Keratinocyte (primary cell): ENCODE data around the gene NOTUM. TPM values are rescaled to one million over a fixed set of nuclear protein-coding genes. Genes with fewer than 3 reads are reported as not detected.

Source experiments
- DNase-seq: peaks from one replicate; pipeline ENCODE4 v3.0.0-alpha.2; 2011; ENCODE audit warnings: low read depth, missing footprints, low spot score
- FAIRE-seq: peaks from 2 replicates; lab custom pipeline; 2011; peaks lifted over from hg19 to GRCh38; lab: Jason Lieb, UNC
- H2AFZ ChIP-seq: 2 replicates; pipeline ENCODE4 v1.6.0; 2012; ENCODE audit warnings: low read length, control low read depth, inconsistent platforms; ENCODE audit not compliant: control insufficient read depth
- H3K27ac ChIP-seq: 2 replicates; pipeline ENCODE4 v1.5.1; 2011; ENCODE audit warnings: low read length; ENCODE audit not compliant: control insufficient read depth, insufficient read depth
- H3K27me3 ChIP-seq: 3 replicates; pipeline ENCODE4 v1.6.0; 2011; ENCODE audit warnings: low read length; ENCODE audit not compliant: control insufficient read depth, insufficient read depth; ENCODE audit errors: extremely low read depth
- H3K36me3 ChIP-seq, 2 experiments: 2 replicates in 1 of 2; 3 replicates in 1 of 2; pipeline ENCODE4 v1.5.1; 2011; ENCODE audit warnings: low read length in 2 of 2, mild to moderate bottlenecking in 1 of 2; ENCODE audit not compliant: control insufficient read depth in 2 of 2, insufficient read depth in 2 of 2; ENCODE audit errors: extremely low read depth in 1 of 2
- H3K4me1 ChIP-seq: 3 replicates; pipeline ENCODE4 v1.5.1; 2011; ENCODE audit warnings: low read length; ENCODE audit not compliant: control insufficient read depth, insufficient read depth; ENCODE audit errors: extremely low read depth
- H3K4me2 ChIP-seq: 3 replicates; pipeline ENCODE4 v1.6.0; 2011; ENCODE audit warnings: low read depth, low read length; ENCODE audit not compliant: control insufficient read depth, insufficient read depth; ENCODE audit errors: extremely low read depth
- H3K4me3 ChIP-seq, 3 experiments: fragments of 200-600 bp in 1 of 3; sonication (generic) in 1 of 3; 2 replicates in 2 of 3; 3 replicates in 1 of 3; pipeline ENCODE4 v1.5.1; 2011 to 2016; ENCODE audit warnings: low read length in 3 of 3, mild to moderate bottlenecking in 3 of 3, control low read depth in 2 of 3, inconsistent platforms in 1 of 3, low read depth in 1 of 3, mixed read lengths in 1 of 3, mixed run types in 1 of 3, moderate library complexity in 1 of 3; ENCODE audit not compliant: control insufficient read depth in 2 of 3, insufficient read depth in 2 of 3; ENCODE audit errors: extremely low read depth in 1 of 3
- H3K79me2 ChIP-seq: 2 replicates; pipeline ENCODE4 v1.6.0; 2012; ENCODE audit warnings: low read length; ENCODE audit not compliant: control insufficient read depth, insufficient read depth
- H3K9ac ChIP-seq: 3 replicates; pipeline ENCODE4 v1.6.0; 2011; ENCODE audit warnings: low read length; ENCODE audit not compliant: control insufficient read depth, insufficient read depth; ENCODE audit errors: extremely low read depth
- H3K9me1 ChIP-seq: 3 replicates; pipeline ENCODE4 v1.6.0; 2011; ENCODE audit warnings: low read length; ENCODE audit not compliant: control insufficient read depth, insufficient read depth; ENCODE audit errors: extremely low read depth
- H3K9me3 ChIP-seq: 2 replicates; pipeline ENCODE4 v1.5.1; 2012; ENCODE audit warnings: low read depth, low read length; ENCODE audit not compliant: control insufficient read depth
- H4K20me1 ChIP-seq: 3 replicates; pipeline ENCODE4 v1.6.0; 2011; ENCODE audit warnings: low read length; ENCODE audit not compliant: control insufficient read depth, insufficient read depth; ENCODE audit errors: extremely low read depth
- CTCF ChIP-seq, 3 experiments: IDR thresholded peaks in 1 of 3; conservative IDR thresholded peaks in 1 of 3; optimal IDR thresholded peaks in 1 of 3; 2 replicates in 2 of 3; 3 replicates in 1 of 3; pipeline versions ENCODE3 to v1.5.1; 2011; ENCODE audit warnings: low read length in 3 of 3, mild to moderate bottlenecking in 3 of 3, moderate library complexity in 2 of 3, control low read depth in 1 of 3, inconsistent platforms in 1 of 3; ENCODE audit not compliant: insufficient read depth in 2 of 3; ENCODE audit errors: extremely low read depth in 1 of 3
- EZH2 ChIP-seq: IDR thresholded peaks from one replicate; pipeline ENCODE4 v1.6.1; 2012; ENCODE audit warnings: inconsistent platforms, mild to moderate bottlenecking, low read length, moderate library complexity
- dilution Hi-C: fragments of 300-500 bp; cut with MboI; formaldehyde crosslinking; loops from one replicate; pipeline ENCODE4 v1.7.0; 2020; ENCODE audit warnings: low sequenced_read_pairs; ENCODE audit not compliant: extremely low pct_ligation_motif_present
- polyA plus RNA-seq, 5 experiments: library from polyadenylated mRNA; depleted of rRNA in 3 of 5; stranded (reverse) in 3 of 5; stranded (forward) in 1 of 5; unstranded in 1 of 5; fragments of >200 nt; gene quantifications; 1 replicate in 1 of 5; 2 replicates in 3 of 5; 3 replicates in 1 of 5; pipeline versions ENCODE4 v1.2.1 to v1.2.3, GENCODE V29; 2011 to 2012; ENCODE audit warnings: missing spikeins in 2 of 5, low read depth in 1 of 5, low replicate concordance in 1 of 5

Gene NOTUM
- polyA plus RNA-seq, 1 donor (not counting 4 experiments of a cell fraction or from before 2014, with no cell fraction given), result not detected

GRCh38 chr17:81958633-81959342 lies 2.2 kb downstream of the NOTUM start:
- TF ChIP-seq CTCF (optimal IDR thresholded peaks at IDR 0.05 in 1 of 3, IDR thresholded peaks at IDR 0.05 in 1 of 3, conservative IDR thresholded peaks at IDR 0.05 in 1 of 3; ENCODE audit: extremely low read depth in 1 of 3, insufficient read depth in 2 of 3, low read length in 3 of 3), result no peak
- no peak for TF ChIP-seq EZH2
- Histone ChIP-seq H3K9ac (no peak overlapping the region), H4K20me1 (no peaks in the 10 kb centered on the region), H3K27ac (no peak overlapping the region), H3K9me1 (no peaks in the 10 kb centered on the region), H2AFZ (no peak overlapping the region), H3K4me1 (no peaks in the 10 kb centered on the region), H3K4me2 (no peak overlapping the region), H3K36me3 (no peaks in the 10 kb centered on the region), H3K4me3 (no peak overlapping the region), H3K9me3 (no peaks in the 10 kb centered on the region), H3K79me2 (no peaks in the 10 kb centered on the region), H3K27me3 (peaks cover 70% of the 10 kb centered on the region)
- DNase-seq (no peak), FAIRE-seq (no peak)
- dilution Hi-C loops, result no loop called here

- Histone ChIP-seq H3K9ac (no peak overlapping the region), H3K4me1 (no peaks in the 10 kb centered on the region), H3K4me3 (no peak overlapping the region), H4K20me1 (no peaks in the 10 kb centered on the region), H3K36me3 (no peaks in the 10 kb centered on the region), H3K4me2 (no peak overlapping the region), H3K27ac (no peak overlapping the region), H3K79me2 (no peaks in the 10 kb centered on the region), H3K27me3 (peaks cover 60% of the 10 kb centered on the region), H2AFZ (no peak overlapping the region), H3K9me1 (no peaks in the 10 kb centered on the region), H3K9me3 (no peaks in the 10 kb centered on the region)
- FAIRE-seq, result no peak
- no peak for DNase-seq
- TF ChIP-seq CTCF (optimal IDR thresholded peaks at IDR 0.05 in 1 of 3, IDR thresholded peaks at IDR 0.05 in 1 of 3, conservative IDR thresholded peaks at IDR 0.05 in 1 of 3; ENCODE audit: extremely low read depth in 1 of 3, insufficient read depth in 2 of 3, low read length in 3 of 3) (no peak), EZH2 (no peak)
- dilution Hi-C loops, result no loop called here
These were observed 3.1 kb downstream of the NOTUM start for GRCh38 chr17:81957691-81958432.
